Measurements from ENCODE around the gene LRP1B.

Gene LRP1B

DNA sequence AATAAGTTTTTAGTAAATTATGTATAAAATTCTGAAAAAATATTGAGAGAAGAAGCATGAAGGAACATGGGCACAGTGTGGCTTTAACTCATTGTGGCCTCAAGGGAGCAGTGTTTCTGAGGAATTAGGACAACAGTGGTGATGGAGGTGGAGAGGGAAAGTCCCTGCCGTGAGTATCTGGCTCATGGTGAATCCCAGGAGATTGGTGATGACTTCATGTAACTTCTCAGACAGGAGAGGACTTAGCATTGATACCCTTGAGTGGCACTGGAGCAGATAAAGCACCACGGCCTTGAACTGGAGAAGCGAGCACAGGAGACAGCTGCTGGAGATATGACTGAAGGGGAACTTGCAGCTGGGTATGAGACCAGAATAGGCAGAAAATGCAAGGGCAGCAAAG is 35.0 kb upstream of the LRP1B start:
- H3K27ac ChIP-seq = no peak overlapping the region
- TF ChIP-seq, protein P1, sequence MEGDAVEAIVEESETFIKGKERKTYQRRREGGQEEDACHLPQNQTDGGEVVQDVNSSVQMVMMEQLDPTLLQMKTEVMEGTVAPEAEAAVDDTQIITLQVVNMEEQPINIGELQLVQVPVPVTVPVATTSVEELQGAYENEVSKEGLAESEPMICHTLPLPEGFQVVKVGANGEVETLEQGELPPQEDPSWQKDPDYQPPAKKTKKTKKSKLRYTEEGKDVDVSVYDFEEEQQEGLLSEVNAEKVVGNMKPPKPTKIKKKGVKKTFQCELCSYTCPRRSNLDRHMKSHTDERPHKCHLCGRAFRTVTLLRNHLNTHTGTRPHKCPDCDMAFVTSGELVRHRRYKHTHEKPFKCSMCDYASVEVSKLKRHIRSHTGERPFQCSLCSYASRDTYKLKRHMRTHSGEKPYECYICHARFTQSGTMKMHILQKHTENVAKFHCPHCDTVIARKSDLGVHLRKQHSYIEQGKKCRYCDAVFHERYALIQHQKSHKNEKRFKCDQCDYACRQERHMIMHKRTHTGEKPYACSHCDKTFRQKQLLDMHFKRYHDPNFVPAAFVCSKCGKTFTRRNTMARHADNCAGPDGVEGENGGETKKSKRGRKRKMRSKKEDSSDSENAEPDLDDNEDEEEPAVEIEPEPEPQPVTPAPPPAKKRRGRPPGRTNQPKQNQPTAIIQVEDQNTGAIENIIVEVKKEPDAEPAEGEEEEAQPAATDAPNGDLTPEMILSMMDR (conservative IDR thresholded peaks at IDR 0.05) = peak; percentile 74

DNA sequence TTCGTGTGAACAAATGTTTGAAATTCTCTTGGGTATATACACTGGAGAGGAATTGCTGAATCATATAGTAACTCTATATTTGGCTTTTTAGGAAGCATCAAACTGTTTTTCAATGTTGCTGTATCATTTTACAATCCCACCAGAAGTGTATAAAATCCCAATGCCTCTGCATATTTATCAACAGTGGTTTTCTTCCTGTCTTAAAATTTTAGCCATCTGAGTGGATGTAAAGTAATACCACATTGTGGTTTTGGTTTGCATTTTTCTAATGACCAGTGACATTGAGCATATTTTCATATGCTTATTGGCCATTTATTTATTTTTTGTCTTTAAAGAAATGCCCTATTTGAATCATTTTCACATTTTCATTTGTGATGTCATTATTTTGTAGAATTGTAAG is 22.8 kb upstream of the LRP1B start:
- no peak overlapping the region for H3K27ac ChIP-seq
- TF ChIP-seq, protein P1 (conservative IDR thresholded peaks at IDR 0.05) = no peak

DNA sequence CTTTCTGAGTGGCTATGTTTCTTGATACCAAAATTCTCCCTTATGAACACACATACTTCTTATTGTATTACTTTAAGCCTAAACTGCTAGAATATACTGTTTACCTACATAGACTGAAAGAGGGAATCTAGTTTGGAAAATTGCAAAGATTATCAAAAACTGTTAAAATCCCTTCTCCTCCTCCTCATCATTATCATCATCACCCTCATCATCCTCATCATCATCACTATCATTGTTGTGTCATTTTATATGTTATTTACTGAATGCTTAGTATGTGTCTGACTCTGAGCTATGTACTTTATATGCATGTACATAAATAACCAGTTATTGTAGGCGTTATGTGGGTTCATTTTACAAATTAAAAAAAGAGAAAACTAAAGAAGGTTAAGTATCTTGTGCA is 19.6 kb upstream of the LRP1B start:
- TF ChIP-seq, protein P1 (conservative IDR thresholded peaks at IDR 0.05) = no peak
- H3K27ac ChIP-seq = no peak overlapping the region

DNA sequence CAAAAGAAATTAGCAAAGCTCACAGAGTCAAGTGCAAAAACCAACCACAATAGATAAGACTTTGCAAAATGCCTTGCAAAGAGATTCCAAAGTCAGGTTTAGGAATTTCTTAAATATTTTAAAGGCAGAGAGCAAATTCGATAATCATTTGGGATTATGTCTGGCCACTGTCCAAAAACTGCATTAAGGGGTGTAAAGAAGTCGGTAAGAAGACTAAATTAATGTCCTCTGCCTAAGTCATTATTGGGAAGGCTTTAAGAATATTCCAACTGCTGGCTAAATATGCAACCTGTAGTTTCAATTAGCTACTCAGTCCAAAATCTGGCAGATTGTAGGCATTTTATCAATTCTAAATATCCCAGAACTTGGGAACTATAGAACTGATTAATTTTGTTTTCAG is 13.7 kb upstream of the LRP1B start:
- H3K27ac ChIP-seq = no peak overlapping the region
- TF ChIP-seq, protein P1 (conservative IDR thresholded peaks at IDR 0.05) = no peak

DNA sequence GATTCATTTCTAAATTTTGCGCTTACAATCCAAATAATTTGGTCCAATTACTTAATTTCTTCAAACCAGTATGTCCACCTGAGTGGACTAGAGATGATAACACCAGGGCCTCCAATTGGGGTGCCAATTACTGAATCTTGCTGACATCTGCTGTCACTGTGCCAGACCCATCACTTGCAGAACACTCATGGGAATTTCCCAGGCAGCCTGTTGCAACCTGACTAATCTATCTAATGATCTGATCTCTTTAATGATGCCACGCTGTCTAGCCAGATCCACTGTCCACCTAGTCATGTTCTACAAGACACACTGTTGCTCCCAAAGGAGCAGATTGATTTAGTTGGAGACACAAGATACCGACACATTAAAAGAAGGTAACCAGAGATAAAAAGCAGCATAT is 11.8 kb upstream of the LRP1B start:
- TF ChIP-seq, protein P1 (conservative IDR thresholded peaks at IDR 0.05) = no peak
- H3K27ac ChIP-seq = no peak overlapping the region

DNA sequence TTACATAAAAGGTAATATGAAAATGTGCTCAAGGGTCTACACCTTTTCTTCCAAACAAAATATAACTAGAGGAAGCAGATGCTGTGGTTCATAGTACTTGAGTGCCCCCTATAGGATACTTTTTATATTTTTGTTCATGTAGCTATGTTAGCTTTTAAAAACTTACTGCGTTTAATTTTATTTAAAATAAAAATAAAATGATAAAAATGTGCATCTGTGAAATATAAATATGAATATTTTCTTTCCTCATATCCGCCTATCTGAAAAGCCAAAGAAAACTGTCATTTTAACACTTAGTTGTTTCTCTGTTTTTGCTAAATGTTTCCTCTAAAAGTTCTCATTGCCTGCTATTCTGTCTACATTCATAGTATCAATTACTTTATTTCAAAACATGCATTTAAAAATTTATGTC is 9.6 kb upstream of the LRP1B start:
- no peak overlapping the region for H3K27ac ChIP-seq
- TF ChIP-seq, protein P1 (conservative IDR thresholded peaks at IDR 0.05) = peak; percentile 78

DNA sequence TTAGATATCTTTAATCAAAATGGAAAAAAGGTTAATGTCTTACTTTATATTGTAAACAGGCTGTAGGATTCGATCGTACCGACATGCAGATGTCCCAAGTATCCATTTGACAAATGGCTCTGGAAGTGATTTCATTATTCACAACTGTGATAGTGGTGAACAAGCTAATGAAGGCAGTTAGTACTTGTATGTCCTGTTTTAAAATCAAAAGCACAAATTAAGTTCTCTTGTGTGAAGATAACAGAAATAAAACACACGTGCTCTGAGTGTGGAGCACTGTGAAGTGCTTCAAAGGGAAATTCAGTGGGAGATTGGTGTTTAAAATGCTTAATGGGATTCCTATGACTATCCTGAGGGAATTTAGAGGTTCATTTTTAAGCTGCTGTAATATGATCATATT is 8.6 kb upstream of the LRP1B start:
- TF ChIP-seq, protein P1 (conservative IDR thresholded peaks at IDR 0.05) = no peak
- H3K27ac ChIP-seq = no peak overlapping the region

DNA sequence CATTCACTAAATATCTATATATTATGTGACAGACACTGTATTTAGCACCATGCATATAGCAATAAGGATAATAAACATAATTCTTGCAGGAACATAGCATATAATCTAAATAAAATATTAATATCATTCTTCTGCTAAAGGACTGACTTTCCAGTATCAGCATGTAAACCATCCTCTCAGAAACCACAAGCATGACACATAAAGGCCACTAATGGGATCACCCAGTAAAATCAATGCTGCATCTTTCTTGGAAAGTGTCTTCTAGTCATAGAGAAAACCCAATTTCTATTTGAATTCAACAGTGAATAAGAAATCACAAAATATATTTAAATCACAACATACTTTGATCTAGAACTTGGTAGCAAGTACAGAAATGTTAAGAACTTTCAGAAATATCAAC is 5.8 kb upstream of the LRP1B start:
- no peak overlapping the region for H3K27ac ChIP-seq
- TF ChIP-seq, protein P1 (conservative IDR thresholded peaks at IDR 0.05) = no peak
